Kidney capillary endothelial cell (primary cell): ENCODE results near the gene GDNF.
"Not testable (repeated sequence)": the region's sequence is repeated elsewhere in the genome, so short reads cannot be mapped to it uniquely, and the experiment has no call there.

ENCODE experiments used
- DNase-seq: peaks from one replicate; pipeline ENCODE4 v3.0.0-alpha.2; 2018; ENCODE audit warnings: low spot score

The GDNF gene, protein sequence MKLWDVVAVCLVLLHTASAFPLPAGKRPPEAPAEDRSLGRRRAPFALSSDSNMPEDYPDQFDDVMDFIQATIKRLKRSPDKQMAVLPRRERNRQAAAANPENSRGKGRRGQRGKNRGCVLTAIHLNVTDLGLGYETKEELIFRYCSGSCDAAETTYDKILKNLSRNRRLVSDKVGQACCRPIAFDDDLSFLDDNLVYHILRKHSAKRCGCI

GRCh38 chr5:37839407-37840052 is at the start of gene GDNF:
Gene GDNF (minus strand): TSS chr5:37840041. CDS start chr5:37834796, 5,245 bp downstream.
- no peak for DNase-seq

DNA sequence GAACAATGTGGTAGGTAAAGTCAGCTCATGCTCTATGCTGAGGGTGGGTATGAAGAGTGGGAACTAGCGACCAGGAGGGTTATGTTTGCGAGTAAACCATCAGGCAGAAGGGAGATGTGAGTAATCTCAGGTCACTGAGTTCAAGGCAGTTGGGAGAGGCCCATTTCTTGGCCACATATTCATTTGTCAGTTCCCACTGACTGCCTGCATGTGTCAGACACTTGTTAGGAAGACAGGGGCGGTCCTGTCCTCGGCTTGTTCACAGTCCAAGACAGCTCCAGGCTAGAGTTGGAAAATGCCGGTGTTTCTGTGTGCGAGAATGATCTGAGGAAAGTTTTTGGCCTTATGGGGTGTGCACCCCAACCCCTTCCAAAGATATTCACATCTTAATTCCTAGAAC is 48.6 kb upstream of the GDNF start:
- DNase-seq = no peak

DNA sequence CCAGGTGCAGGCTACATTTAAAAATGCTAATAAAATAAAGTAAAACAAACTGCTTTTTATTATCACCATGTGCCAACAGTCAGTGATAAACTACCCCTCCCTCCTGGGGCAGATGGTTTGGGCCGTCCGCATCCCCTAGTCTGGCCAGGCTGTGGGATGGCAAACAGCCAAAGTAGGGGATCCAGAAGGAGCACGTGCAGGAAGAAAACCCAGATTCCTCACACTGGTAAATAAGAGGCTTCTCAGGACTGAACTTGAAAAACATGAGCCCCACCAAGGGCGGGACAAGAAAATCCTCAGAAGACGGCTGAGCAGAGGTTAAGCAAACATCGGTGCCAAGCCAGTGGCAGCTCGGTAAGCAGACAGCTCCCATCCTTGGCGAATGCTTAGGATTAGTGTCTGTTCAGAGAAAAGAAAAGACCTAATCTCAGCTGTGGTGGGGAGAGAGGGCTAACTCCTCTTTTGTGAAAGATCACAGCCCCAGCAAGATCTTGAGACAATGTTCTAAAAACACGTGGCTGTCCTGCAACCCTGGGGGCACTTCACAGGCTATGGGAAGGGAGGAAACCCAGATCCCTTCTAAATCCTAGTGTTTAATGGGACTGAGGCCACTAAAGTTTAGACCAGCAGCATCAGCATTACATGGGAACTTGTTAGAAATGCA is 46.5 kb upstream of the GDNF start:
- no peak for DNase-seq

GRCh38 chr5:37882636-37883035 is 42.8 kb upstream of the GDNF start:
- DNase-seq = no peak

DNA sequence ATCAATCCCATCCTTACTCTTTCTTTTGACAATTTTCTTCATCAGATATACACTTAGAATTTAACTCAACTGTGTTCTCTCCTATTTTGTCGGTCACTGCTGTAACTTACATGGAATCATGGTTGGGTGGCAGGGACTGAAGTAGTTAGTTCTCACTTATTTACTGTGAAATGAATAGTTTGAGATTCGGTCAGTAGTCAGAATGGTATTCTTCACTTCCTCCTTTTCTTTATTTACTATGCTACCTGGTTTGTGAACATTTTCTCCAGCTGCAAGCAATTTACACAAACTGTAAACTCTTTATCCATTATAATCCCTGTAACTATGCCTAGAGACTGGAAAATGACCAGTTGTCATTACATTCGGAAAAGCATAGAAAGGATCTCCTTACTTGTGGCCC is 41.5 kb upstream of the GDNF start:
- no peak for DNase-seq

- DNase-seq = no peak
Measured at GRCh38 chr5:37876943-37877342, 37.1 kb upstream of the GDNF start.

GRCh38 chr5:37876245-37876644 is 36.4 kb upstream of the GDNF start:
- DNase-seq = no peak

- no peak for DNase-seq
Measured at GRCh38 chr5:37875051-37875787, 35.4 kb upstream of the GDNF start.

GRCh38 chr5:37873988-37874387 is 34.1 kb upstream of the GDNF start:
- no peak for DNase-seq

- no peak for DNase-seq
Measured at GRCh38 chr5:37871023-37871815, 31.4 kb upstream of the GDNF start.

- no peak for DNase-seq
Measured at GRCh38 chr5:37869216-37869615, 29.4 kb upstream of the GDNF start.

GRCh38 chr5:37867654-37868053 is 27.8 kb upstream of the GDNF start:
- no peak for DNase-seq

DNA sequence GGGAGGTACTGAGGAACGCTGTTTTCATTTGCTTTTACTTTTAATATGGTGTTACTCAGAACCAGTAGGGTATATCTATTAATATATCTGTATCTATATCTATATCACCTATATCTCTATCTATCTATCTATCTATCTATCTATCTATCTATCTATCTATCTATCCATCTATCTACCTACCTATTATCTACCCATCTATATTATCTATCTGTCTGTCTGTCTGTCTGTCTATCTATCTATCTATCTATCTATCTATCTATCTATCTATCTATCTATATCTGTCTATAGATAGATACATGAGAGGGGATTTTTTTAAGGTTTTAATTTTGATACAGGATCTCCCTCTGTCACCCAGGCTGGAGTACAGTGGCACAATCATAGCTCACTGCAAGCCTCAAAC is 23.1 kb upstream of the GDNF start:
- not testable (repeated sequence) for DNase-seq

DNA sequence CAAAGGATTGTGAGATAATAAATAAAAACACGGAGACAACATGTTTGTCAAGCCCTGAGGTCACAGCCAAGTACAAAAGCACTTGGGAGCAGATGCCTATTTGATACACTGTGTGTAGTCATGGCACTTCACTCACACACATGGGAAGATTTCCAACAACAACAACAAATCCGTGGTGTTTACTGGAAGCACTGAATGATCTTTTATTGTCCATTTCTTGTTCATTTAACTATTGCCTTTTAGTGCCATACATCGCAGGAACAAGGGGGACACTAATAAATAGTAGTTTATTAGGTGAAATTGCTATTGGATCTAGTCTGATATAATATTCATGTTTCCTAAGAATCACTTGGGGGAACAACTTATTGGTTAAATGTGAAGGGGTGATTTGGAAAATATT is 20.4 kb upstream of the GDNF start:
- DNase-seq = no peak

- no peak for DNase-seq
Measured at GRCh38 chr5:37859805-37860204, 20.0 kb upstream of the GDNF start.

- no peak for DNase-seq
Measured at GRCh38 chr5:37858250-37858649, 18.4 kb upstream of the GDNF start.

- DNase-seq = no peak
Measured at GRCh38 chr5:37857696-37858095, 17.9 kb upstream of the GDNF start.

- DNase-seq = no peak
Measured at GRCh38 chr5:37855438-37855837, 15.6 kb upstream of the GDNF start.

DNA sequence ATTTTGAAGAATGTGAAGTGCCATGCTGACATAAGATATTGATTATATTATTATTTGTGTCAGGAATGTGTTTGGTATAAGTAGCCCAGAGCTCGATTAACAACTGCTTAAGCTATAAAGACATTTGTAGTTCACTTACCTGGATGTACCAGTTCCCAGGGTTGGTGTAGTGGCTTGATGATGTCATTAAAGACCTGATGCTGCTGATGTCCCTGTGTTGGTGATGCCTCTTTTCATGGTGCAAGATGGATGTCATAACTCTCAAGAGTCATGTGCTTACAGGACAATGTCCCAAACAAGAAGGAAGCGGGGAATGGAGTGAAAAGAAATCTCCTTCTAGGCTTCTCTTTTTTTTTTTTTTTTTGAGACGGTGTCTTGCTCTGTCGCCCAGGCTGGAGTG is 11.5 kb upstream of the GDNF start:
- no peak for DNase-seq

DNA sequence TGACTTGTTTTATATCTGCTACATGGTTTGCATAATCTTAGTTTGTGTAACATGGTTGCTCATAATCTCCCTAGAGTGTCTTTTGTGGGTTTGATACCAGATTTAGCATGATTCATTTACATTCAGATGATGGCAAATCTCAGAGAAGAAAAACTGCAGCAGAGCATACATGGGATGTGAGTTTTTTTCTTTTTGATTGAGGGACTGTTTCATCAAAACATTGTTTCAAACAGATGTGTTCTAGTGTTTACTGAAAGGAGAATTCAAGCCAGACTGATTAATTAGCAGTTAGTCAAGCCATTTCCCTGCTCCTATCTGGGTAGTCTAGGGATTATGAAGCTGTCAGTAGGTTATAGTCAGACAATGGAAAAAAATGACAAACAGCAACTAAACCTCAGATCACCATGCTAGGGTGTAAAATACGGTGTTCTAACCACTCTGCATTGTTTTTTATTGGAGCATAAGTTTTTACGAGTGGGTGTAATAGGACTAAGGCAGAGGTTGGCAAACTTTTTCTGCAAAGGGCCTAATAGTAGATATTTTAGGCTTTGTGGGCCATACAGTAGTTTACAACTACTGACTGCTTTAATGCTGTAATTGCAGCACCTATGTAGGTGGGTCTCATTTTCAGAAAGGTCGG is 10.5 kb upstream of the GDNF start:
- DNase-seq = no peak

GRCh38 chr5:37849641-37850040 is 9.8 kb upstream of the GDNF start:
- DNase-seq = no peak
